H9 (cell line): ENCODE measurements around the gene MCM10. TPM values are rescaled to one million over a fixed set of nuclear protein-coding genes. Genes with fewer than 3 reads are reported as not detected.

ENCODE experiments used
- DNase-seq: peaks from one replicate; pipeline ENCODE4 v3.0.0-alpha.2; 2017
- H2AFZ ChIP-seq: one replicate; pipeline ENCODE4 v1.6.1; 2013; ENCODE audit warnings: mild to moderate bottlenecking, low read length, control low read depth, moderate library complexity
- H2AK5ac ChIP-seq: 2 replicates; pipeline ENCODE4 v1.6.1; 2013; ENCODE audit warnings: low read length, control low read depth, mixed read lengths; ENCODE audit not compliant: insufficient read length
- H2BK120ac ChIP-seq: one replicate; pipeline ENCODE4 v1.6.1; 2013; ENCODE audit warnings: low read depth, mild to moderate bottlenecking, low read length, control low read depth, inconsistent platforms; ENCODE audit not compliant: poor library complexity, severe bottlenecking
- H2BK12ac ChIP-seq: 2 replicates; pipeline ENCODE4 v1.6.1; 2013; ENCODE audit warnings: low read length, control low read depth, mixed read lengths, low read depth; ENCODE audit not compliant: insufficient read length
- H2BK15ac ChIP-seq: 2 replicates; pipeline ENCODE4 v1.6.1; 2013; ENCODE audit warnings: low read depth, low read length, control low read depth
- H2BK20ac ChIP-seq: one replicate; pipeline ENCODE4 v1.6.1; 2013; ENCODE audit warnings: low read depth, mild to moderate bottlenecking, low read length, control low read depth, inconsistent platforms; ENCODE audit not compliant: poor library complexity, severe bottlenecking
- H2BK5ac ChIP-seq: 2 replicates; pipeline ENCODE4 v1.6.1; 2013; ENCODE audit warnings: low read length, control low read depth, mixed read lengths; ENCODE audit not compliant: insufficient read length
- H3K14ac ChIP-seq: 2 replicates; pipeline ENCODE4 v1.6.1; 2013; ENCODE audit warnings: low read length, control low read depth; ENCODE audit not compliant: insufficient read depth
- H3K18ac ChIP-seq: 2 replicates; pipeline ENCODE4 v1.6.1; 2013; ENCODE audit warnings: low read depth, mild to moderate bottlenecking, mixed read lengths, low read length, control low read depth; ENCODE audit not compliant: insufficient read length
- H3K23ac ChIP-seq: 2 replicates; pipeline ENCODE4 v1.6.1; 2013; ENCODE audit warnings: low read length, control low read depth, mixed read lengths, low read depth; ENCODE audit not compliant: insufficient read length
- H3K23me2 ChIP-seq: 2 replicates; pipeline ENCODE4 v1.6.1; 2013; ENCODE audit warnings: low read depth, mild to moderate bottlenecking, mixed read lengths, low read length, control low read depth; ENCODE audit not compliant: insufficient read length, poor library complexity, severe bottlenecking
- H3K27ac ChIP-seq: 2 replicates; pipeline ENCODE4 v1.5.1; 2013; ENCODE audit warnings: low read length, control low read depth, mixed read lengths, low read depth; ENCODE audit not compliant: insufficient read length
- H3K27me3 ChIP-seq: 2 replicates; pipeline ENCODE4 v1.6.1; 2013; ENCODE audit warnings: low read length, control low read depth, inconsistent platforms; ENCODE audit not compliant: insufficient read depth
- H3K4ac ChIP-seq: 2 replicates; pipeline ENCODE4 v1.6.1; 2013; ENCODE audit warnings: low read depth, mild to moderate bottlenecking, control low read depth, inconsistent platforms, low read length, moderate library complexity
- H3K4me1 ChIP-seq: 2 replicates; pipeline ENCODE4 v1.6.1; 2013; ENCODE audit warnings: low read length, control low read depth, inconsistent platforms; ENCODE audit not compliant: insufficient read depth
- H3K4me2 ChIP-seq: 2 replicates; pipeline ENCODE4 v1.6.1; 2013; ENCODE audit warnings: low read length, control low read depth, mixed read lengths; ENCODE audit not compliant: insufficient read length, insufficient read depth
- H3K56ac ChIP-seq: 2 replicates; pipeline ENCODE4 v1.6.1; 2013; ENCODE audit warnings: low read depth, mild to moderate bottlenecking, mixed read lengths, low read length, control low read depth; ENCODE audit not compliant: insufficient read length
- H3K79me1 ChIP-seq: 2 replicates; pipeline ENCODE4 v1.6.1; 2013; ENCODE audit warnings: low read depth, mild to moderate bottlenecking, moderate library complexity, low read length, control low read depth, inconsistent platforms; ENCODE audit not compliant: insufficient read depth, poor library complexity, severe bottlenecking
- H3K79me2 ChIP-seq: 2 replicates; pipeline ENCODE4 v1.6.1; 2013; ENCODE audit warnings: low read length, control low read depth, inconsistent platforms; ENCODE audit not compliant: insufficient read depth
- H3K9ac ChIP-seq: 2 replicates; pipeline ENCODE4 v1.6.1; 2013; ENCODE audit warnings: low read length, control low read depth, mixed read lengths; ENCODE audit not compliant: insufficient read length; ENCODE audit errors: extremely low read depth
- H3K9me3 ChIP-seq: one replicate; pipeline ENCODE4 v1.6.1; 2013; ENCODE audit warnings: low read depth, low read length, inconsistent platforms; ENCODE audit not compliant: control insufficient read depth
- H3T11ph ChIP-seq: one replicate; pipeline ENCODE4 v1.6.1; 2013; ENCODE audit warnings: mild to moderate bottlenecking, low read length, control low read depth, inconsistent platforms
- H4K20me1 ChIP-seq: one replicate; pipeline ENCODE4 v1.6.1; 2013; ENCODE audit not compliant: control insufficient read depth, insufficient read length, insufficient read depth
- H4K5ac ChIP-seq: 2 replicates; pipeline ENCODE4 v1.6.1; 2013; ENCODE audit warnings: low read depth, mild to moderate bottlenecking, mixed read lengths, low read length, control low read depth; ENCODE audit not compliant: insufficient read length
- H4K8ac ChIP-seq: replicated peaks from 2 replicates; pipeline ENCODE4 v1.6.1; 2013; ENCODE audit warnings: low read length, control low read depth, mixed read lengths, low read depth; ENCODE audit not compliant: insufficient read length
- H4K91ac ChIP-seq: 2 replicates; pipeline ENCODE4 v1.6.1; 2013; ENCODE audit warnings: low read depth, mild to moderate bottlenecking, moderate library complexity, mixed read lengths, low read length, control low read depth; ENCODE audit not compliant: insufficient read length
- H3K27ac Mint-ChIP-seq, 3 experiments: 2 replicates in 2 of 3; 3 replicates in 1 of 3; pipeline ENCODE4 v1.8.0; 2020 to 2021; ENCODE audit warnings: mixed read lengths in 3 of 3, mild to moderate bottlenecking in 1 of 3, moderate library complexity in 1 of 3
- H3K27me3 Mint-ChIP-seq: 2 replicates; pipeline ENCODE4 v1.8.0; 2021; ENCODE audit warnings: low read depth, mild to moderate bottlenecking, moderate library complexity, mixed read lengths
- H3K36me3 Mint-ChIP-seq, 3 experiments: 2 replicates in 2 of 3; 3 replicates in 1 of 3; pipeline ENCODE4 v1.8.0; 2020 to 2021; ENCODE audit warnings: low read depth in 3 of 3, mixed read lengths in 3 of 3; ENCODE audit not compliant: insufficient read depth in 1 of 3
- H3K4me1 Mint-ChIP-seq, 2 experiments: 2 replicates each; pipeline ENCODE4 v1.8.0; 2020; ENCODE audit warnings: mixed read lengths in 2 of 2
- H3K4me3 Mint-ChIP-seq, 2 experiments: 2 replicates in 1 of 2; 3 replicates in 1 of 2; pipeline ENCODE4 v1.8.0; 2020 to 2021; ENCODE audit warnings: mild to moderate bottlenecking in 2 of 2, mixed read lengths in 2 of 2, moderate library complexity in 1 of 2
- H3K9me3 Mint-ChIP-seq, 2 experiments: 2 replicates in 1 of 2; 3 replicates in 1 of 2; pipeline ENCODE4 v1.8.0; 2020; ENCODE audit warnings: mild to moderate bottlenecking in 2 of 2, mixed read lengths in 2 of 2, moderate library complexity in 1 of 2
- WGBS: extraction: QIAGEN DNeasy Blood & Tissue Kit; methylation state at CpG from one replicate; pipeline ENCODE4 v1.1.7; 2013; ENCODE audit warnings: missing lambda C conversion rate, low lambda C conversion rate, mixed read lengths; ENCODE audit not compliant: insufficient read length; ENCODE audit errors: extremely low coverage; 5-methylcytosine and 5-hydroxymethylcytosine counted together
- total RNA-seq: library from RNA; stranded (reverse); gene quantifications from 2 replicates; pipeline ENCODE4 v1.2.1, GENCODE V29; 2021
- TF ChIP-seq, protein P1 (sequence below): fragments of 200-600 bp; sonication (generic); conservative IDR thresholded peaks from 3 replicates; pipeline ENCODE4 v1.8.0; 2021; ENCODE audit warnings: antibody characterized with exemption, mild to moderate bottlenecking

MCM10 gene
- total RNA-seq, 1 experiment from 2014 or later, result 67.4 TPM

DNA sequence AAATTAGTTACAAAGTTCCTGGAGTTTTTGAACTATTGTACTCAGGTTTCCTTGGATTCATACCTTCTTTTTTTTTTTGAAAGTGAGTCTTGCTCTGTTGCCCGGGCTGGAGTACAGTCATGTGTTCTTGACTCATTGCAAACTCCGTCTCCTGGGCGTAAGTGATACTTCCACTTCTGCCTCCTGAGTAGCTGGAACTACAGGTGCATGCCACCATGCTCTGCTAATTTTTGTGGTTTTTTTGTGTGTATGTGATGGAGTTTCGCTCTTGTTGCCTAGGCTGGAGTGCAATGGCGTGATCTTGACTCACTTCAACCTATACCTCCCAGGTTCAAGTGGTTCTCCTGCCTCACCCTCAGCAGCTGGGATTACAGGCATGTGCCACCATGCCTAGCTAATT, 22.3 kb downstream of the MCM10 start:
- H2BK12ac ChIP-seq, result no peak overlapping the region
- no peak overlapping the region for H3K27ac Mint-ChIP-seq
- no peak overlapping the region for H3K23ac ChIP-seq
- no peak overlapping the region for H2BK5ac ChIP-seq
- DNase-seq, result no peak
- no peak overlapping the region for H2BK20ac ChIP-seq
- H2BK15ac ChIP-seq, result no peak overlapping the region
- H3K27ac ChIP-seq, result no peak overlapping the region
- H3K4ac ChIP-seq, result no peak overlapping the region
- H3K9ac ChIP-seq, result no peak overlapping the region
- WGBS, result no CpG with 5 or more reads among the region's 5 CpGs
- H3K9me3 Mint-ChIP-seq, result peaks cover 2 to 5% of the 10 kb centered on the region in 2 experiments; a peak in 4 of 5 replicates
- H2AFZ ChIP-seq, result no peak overlapping the region
- H4K91ac ChIP-seq, result no peak overlapping the region
- no peak overlapping the region for H3K18ac ChIP-seq
- no peaks in the 10 kb centered on the region for H3K27me3 Mint-ChIP-seq
- H4K5ac ChIP-seq, result no peak overlapping the region
- no peaks in the 10 kb centered on the region for H3K79me1 ChIP-seq
- no peak overlapping the region for H4K8ac ChIP-seq
- no peaks in the 10 kb centered on the region for H3K4me1 ChIP-seq
- no peaks in the 10 kb centered on the region for H3K27me3 ChIP-seq
- H2BK120ac ChIP-seq, result no peak overlapping the region
- no peak overlapping the region for H2AK5ac ChIP-seq
- no peak overlapping the region for H3K4me2 ChIP-seq
- TF ChIP-seq, protein P1, sequence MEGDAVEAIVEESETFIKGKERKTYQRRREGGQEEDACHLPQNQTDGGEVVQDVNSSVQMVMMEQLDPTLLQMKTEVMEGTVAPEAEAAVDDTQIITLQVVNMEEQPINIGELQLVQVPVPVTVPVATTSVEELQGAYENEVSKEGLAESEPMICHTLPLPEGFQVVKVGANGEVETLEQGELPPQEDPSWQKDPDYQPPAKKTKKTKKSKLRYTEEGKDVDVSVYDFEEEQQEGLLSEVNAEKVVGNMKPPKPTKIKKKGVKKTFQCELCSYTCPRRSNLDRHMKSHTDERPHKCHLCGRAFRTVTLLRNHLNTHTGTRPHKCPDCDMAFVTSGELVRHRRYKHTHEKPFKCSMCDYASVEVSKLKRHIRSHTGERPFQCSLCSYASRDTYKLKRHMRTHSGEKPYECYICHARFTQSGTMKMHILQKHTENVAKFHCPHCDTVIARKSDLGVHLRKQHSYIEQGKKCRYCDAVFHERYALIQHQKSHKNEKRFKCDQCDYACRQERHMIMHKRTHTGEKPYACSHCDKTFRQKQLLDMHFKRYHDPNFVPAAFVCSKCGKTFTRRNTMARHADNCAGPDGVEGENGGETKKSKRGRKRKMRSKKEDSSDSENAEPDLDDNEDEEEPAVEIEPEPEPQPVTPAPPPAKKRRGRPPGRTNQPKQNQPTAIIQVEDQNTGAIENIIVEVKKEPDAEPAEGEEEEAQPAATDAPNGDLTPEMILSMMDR, result no peak
- no peaks in the 10 kb centered on the region for H3K4me1 Mint-ChIP-seq
- no peak overlapping the region for H3K14ac ChIP-seq
- no peak overlapping the region for H3K4me3 Mint-ChIP-seq
- no peaks in the 10 kb centered on the region for H3K23me2 ChIP-seq
- peaks cover 75 to 95% (median 92%) of the 10 kb centered on the region in 3 experiments for H3K36me3 Mint-ChIP-seq
- H3T11ph ChIP-seq, result no peak overlapping the region
- H3K56ac ChIP-seq, result no peak overlapping the region
- H3K9me3 ChIP-seq, result no peaks in the 10 kb centered on the region
- H4K20me1 ChIP-seq, result no peaks in the 10 kb centered on the region
- H3K79me2 ChIP-seq, result no peaks in the 10 kb centered on the region
